ENCODE results near the gene CEP170B.

GRCh38 chr14:104856869-104857860 lies 7.9 kb upstream of the CEP170B start:
- TF ChIP-seq CTCF (conservative IDR thresholded peaks at IDR 0.05) = no peak
- no peak for TF ChIP-seq ZFX (IDR thresholded peaks at IDR 0.05)
